SK-N-MC (cell line): ENCODE results near the gene INHBB.

Source experiments
- DNase-seq: peaks from one replicate; pipeline ENCODE4 v3.0.0-alpha.2; 2011; ENCODE audit warnings: low read depth, low spot score
- H3K27ac ChIP-seq: fragments of 200-600 bp; sonication (generic); 2 replicates; pipeline ENCODE4 v1.5.1; 2016; ENCODE audit warnings: mixed run types
- H3K36me3 ChIP-seq: fragments of 200-600 bp; sonication (generic); 2 replicates; pipeline ENCODE4 v1.6.1; 2017; ENCODE audit warnings: antibody characterized with exemption, low read length, mixed read lengths; ENCODE audit not compliant: insufficient read depth
- H3K4me3 ChIP-seq: fragments of 200-600 bp; sonication (generic); 2 replicates; pipeline ENCODE4 v1.5.1; 2016
- H3K9ac ChIP-seq: fragments of 200-600 bp; sonication (generic); 2 replicates; pipeline ENCODE4 v1.8.0; 2017; ENCODE audit warnings: mixed run types, mixed read lengths; ENCODE audit not compliant: insufficient read length
- H3K9me3 ChIP-seq: fragments of 200-600 bp; sonication (generic); 2 replicates; pipeline ENCODE4 v1.6.1; 2017; ENCODE audit warnings: low read depth, mild to moderate bottlenecking, antibody characterized with exemption, low read length, moderate library complexity, mixed read lengths
- EZH2 ChIP-seq: fragments of 200-600 bp; sonication (generic); IDR thresholded peaks from one replicate; pipeline ENCODE4 v1.6.1; 2017; ENCODE audit warnings: antibody characterized with exemption
- FOXP2 ChIP-seq: optimal IDR thresholded peaks from 2 replicates; pipeline ENCODE3; 2011; ENCODE audit warnings: mild to moderate bottlenecking, moderate library complexity; ENCODE audit not compliant: insufficient read depth; ENCODE audit errors: extremely low read length, control extremely low read depth
- POLR2AphosphoS5 ChIP-seq: IDR thresholded peaks from 2 replicates; pipeline ENCODE4 v1.6.1; 2012; ENCODE audit warnings: mild to moderate bottlenecking, low read depth, low read length, borderline replicate concordance

Gene INHBB

DNA sequence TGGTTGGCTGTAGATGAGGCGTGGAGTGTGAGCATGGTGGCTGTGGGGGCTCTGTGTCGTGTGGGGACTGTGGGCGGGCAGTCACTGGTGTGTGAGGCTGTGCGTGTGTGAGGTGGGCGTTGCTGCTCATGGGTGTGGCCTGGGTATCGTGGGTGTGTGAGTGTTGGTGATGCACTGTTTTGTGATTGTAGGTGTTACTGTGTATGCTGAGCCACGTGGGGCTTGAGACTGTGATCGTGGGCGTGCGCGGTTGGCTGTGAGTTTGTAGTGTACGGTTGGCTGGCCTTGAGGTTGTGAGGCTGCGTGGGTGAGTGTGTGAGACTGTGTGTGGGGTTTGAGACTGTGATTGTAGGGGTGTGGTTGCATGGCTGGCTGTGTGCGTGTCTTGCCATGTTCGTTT, 8.5 kb downstream of the INHBB start:
- Histone ChIP-seq H3K9ac (no peak overlapping the region), H3K27ac (no peak overlapping the region), H3K36me3 (no peaks in the 10 kb centered on the region), H3K4me3 (no peak overlapping the region), H3K9me3 (no peaks in the 10 kb centered on the region)
- no peak for DNase-seq
- no peak for TF ChIP-seq FOXP2
- no peak for TF ChIP-seq POLR2AphosphoS5
- TF ChIP-seq EZH2: no peak

DNA sequence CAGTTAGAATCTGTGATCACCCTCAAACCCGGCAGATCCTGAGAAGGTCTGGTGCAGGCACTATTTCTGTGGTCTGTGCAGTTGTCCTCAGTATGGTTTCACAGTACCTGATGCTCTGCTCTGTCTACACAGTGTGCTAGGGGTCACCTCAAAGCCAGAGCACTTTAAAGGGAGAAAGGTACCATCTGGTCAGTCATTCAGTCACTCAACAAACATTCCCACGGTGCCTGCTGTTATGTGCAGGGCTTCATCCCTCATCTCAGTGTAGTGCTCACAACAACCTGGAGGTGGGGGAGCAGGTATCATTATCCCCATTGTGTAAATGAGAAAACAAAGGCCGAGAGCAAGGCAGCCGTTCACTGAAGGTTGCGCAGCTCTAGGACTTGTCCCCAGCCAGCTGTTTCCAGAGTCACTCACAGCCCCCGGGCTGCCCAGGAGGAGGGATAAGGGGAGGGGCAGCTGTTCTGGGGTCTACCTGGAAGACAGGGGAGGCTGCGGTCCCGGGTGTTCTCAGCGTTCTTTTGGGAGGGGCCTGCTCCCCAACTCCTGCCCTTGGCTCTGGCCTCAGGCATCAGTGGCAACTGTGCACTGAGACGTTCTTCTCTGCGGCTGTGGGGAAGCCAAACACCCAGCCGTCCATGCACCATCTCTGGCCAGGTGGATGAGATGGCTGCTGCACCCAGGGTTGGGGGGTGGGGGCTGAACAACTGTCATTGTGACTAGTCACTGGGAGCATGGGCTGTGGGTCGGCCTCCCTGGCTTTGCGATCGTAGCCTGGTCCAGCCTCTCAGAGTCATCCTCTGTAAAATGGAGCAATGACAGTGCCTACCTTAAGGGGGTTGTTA, 9.2 kb downstream of the INHBB start:
- DNase-seq: no peak
- H3K27ac ChIP-seq: no peak overlapping the region

DNA sequence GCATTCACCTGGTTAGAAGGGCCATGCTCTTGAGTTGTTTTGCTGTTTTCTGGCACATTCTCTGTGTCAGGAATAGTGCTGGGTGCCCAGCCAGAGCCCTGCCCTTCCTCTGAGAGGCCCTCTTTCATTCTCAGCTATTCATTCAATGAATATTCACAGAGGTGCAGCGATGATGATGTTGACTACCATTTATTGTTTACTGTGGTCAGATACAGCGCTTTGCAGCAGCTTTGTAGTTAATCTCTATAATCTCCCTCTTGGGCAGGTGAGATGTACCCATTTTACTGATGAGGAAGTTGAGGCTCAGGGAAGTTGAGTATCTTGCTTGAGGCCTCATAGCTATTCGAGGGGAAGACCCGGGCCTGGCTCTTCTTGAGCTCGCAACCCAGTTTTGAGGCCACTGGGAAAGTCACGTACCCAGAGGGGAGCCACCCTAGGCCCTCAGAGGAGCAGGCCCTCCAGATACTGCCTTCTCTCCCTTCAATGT, 9.9 kb downstream of the INHBB start:
- TF ChIP-seq FOXP2 (no peak), POLR2AphosphoS5 (no peak), EZH2 (no peak)
- Histone ChIP-seq H3K4me3 (no peak overlapping the region), H3K9ac (no peak overlapping the region), H3K36me3 (no peaks in the 10 kb centered on the region), H3K27ac (no peak overlapping the region), H3K9me3 (no peaks in the 10 kb centered on the region)
- DNase-seq: no peak

More for the DNA sequence above, 9.2 kb downstream of the INHBB start:
- H3K36me3 ChIP-seq: no peaks in the 10 kb centered on the region
- H3K9me3 ChIP-seq: no peaks in the 10 kb centered on the region
- H3K9ac ChIP-seq: no peak overlapping the region
- no peak overlapping the region for H3K4me3 ChIP-seq
- no peak for TF ChIP-seq EZH2
- TF ChIP-seq FOXP2: no peak
- TF ChIP-seq POLR2AphosphoS5: no peak

DNA sequence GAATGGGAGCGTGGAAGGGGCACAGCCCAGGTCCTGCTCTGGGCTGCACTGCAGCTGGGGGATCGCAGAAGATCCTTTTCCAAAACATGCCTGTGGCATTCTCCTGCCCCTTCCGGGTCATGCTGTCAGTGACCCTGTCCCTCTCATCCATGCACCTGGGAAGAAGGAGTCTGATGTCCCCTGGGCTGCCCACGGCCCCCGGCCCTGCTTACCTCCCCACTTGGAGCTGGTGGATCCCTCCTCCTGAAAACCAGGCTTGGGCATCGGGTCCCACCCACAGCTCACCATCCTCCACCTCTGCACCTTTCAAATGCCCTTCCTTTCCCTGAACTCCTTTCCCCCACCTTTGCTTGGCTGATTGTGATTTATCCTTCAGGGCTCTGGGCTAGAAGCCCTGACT, 11.8 kb downstream of the INHBB start:
- no peak for DNase-seq
- H3K4me3 ChIP-seq: no peak overlapping the region
- no peak overlapping the region for H3K27ac ChIP-seq
- TF ChIP-seq EZH2 (no peak), POLR2AphosphoS5 (no peak), FOXP2 (no peak)
- H3K9me3 ChIP-seq: no peaks in the 10 kb centered on the region
- no peak overlapping the region for H3K9ac ChIP-seq
- H3K36me3 ChIP-seq: no peaks in the 10 kb centered on the region

DNA sequence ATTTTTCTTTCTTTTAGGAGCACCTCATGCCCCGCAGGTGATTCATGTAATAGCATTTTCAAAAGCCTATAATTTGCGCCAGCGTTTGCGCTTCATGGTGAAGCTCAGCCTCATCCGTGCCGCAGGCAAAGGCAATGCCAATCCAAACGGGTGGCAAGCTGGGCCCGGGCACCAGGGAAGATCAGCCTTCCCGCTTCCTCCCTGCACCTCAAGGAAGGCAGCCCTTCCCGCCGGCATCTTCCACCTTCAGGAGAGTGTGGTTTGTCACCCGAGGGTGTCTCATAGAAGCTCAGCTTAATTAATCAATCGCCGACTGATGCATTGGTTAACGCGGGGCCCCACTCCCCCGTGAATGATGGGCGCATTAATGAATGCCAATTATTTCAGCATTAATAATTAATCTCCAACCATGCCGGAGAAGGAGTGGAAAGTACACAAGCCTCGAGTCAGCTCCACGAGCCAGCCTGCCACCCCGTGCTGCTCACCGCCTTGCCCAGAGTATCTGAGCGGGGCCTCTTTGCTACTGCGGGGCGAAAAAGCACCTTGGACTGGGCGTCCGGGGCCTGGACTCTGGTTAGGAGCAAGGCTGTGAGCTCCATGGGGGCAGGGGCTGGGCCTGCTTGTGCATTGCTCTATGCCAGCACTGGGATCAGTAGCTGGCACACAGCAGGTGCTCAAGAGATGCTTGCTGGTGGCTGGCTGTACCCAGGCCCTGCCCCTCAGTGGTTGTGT, 13.0 kb downstream of the INHBB start:
- Histone ChIP-seq H3K9ac (no peak overlapping the region), H3K27ac (no peak overlapping the region), H3K36me3 (no peaks in the 10 kb centered on the region), H3K9me3 (no peaks in the 10 kb centered on the region), H3K4me3 (no peak overlapping the region)
- no peak for TF ChIP-seq POLR2AphosphoS5
- no peak for TF ChIP-seq EZH2
- no peak for TF ChIP-seq FOXP2
- DNase-seq: no peak

DNA sequence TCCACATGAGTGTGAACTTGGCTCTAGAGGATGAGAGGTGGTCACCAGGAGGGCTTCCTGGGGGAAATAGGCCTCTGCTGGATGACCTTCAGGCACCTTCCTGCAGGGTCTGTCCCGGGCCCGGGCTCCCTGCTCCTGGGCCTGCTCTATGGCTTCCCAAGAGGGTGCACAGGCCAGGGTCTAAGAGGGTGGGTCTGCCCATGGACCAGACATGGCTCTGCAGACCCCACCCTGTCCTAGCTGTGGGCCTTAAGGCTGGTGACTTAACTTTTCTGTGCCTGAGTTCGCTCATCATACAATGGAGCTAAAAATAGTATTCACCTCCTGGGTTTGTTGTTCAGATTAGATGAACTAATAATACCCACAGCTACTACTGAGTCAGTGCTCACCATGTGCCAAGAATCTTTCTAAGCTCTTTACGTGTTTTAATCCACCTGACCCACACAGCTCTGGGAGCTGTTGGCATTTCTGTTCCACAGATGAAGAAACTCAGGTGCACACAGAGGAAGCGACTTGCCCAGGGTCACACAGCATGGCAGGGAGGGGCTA, 14.4 kb downstream of the INHBB start:
- H3K9ac ChIP-seq: no peak overlapping the region
- H3K4me3 ChIP-seq: no peak overlapping the region
- no peaks in the 10 kb centered on the region for H3K36me3 ChIP-seq
- DNase-seq: no peak
- TF ChIP-seq POLR2AphosphoS5 (no peak), EZH2 (no peak), FOXP2 (no peak)
- H3K27ac ChIP-seq: no peak overlapping the region
- H3K9me3 ChIP-seq: no peaks in the 10 kb centered on the region

DNA sequence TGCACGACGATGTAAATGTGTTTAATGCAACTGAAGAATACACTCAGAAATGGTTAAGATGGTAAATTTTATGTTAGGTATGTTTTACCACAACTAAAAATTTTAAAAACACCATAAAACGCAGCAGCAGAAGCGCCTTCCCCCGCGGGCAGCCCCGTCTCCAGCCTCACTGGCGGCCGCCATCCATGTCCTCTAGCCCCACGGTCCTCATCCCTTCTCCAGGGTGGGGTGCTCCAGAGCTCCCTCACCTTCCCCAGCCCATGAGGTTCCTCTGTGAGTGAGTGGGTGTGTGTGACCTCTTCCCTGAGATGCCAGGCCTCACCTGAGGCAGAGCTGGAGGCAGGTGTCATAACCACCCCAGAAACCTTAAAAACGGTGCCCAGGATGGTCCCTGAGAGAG, 17.0 kb downstream of the INHBB start:
- TF ChIP-seq POLR2AphosphoS5 (no peak), FOXP2 (no peak), EZH2 (no peak)
- no peak overlapping the region for H3K4me3 ChIP-seq
- H3K36me3 ChIP-seq: no peaks in the 10 kb centered on the region
- H3K27ac ChIP-seq: no peak overlapping the region
- H3K9ac ChIP-seq: no peak overlapping the region
- no peaks in the 10 kb centered on the region for H3K9me3 ChIP-seq
- no peak for DNase-seq

DNA sequence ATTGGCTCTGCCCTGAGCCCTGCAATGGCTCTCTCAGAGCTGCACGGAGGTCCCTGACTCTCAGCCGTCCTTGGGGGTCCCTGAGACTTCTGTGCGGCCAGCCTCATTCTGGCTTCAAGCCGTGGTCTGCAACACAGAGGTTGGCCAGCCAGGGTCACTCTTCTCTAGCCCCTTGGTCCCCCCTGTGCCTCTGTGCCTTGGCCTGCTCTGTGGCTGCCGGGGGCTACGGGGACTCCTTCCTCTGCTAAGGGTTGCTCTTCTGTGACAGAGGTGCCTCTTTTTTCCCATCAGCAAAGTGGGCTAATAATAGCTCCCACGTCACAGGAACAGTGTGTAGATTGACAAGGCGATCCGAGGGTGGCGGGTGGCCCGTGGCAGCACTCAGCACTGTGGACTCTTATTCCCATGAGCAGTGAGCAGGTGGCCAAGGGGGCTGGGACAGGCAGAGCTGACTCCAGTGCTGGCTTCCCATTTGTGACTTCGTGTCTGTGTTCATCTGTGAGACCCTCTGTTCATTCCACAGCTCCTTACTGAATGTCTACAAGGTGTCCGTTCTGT, 19.4 kb downstream of the INHBB start:
- TF ChIP-seq POLR2AphosphoS5 (no peak), FOXP2 (no peak), EZH2 (no peak)
- no peaks in the 10 kb centered on the region for H3K9me3 ChIP-seq

DNA sequence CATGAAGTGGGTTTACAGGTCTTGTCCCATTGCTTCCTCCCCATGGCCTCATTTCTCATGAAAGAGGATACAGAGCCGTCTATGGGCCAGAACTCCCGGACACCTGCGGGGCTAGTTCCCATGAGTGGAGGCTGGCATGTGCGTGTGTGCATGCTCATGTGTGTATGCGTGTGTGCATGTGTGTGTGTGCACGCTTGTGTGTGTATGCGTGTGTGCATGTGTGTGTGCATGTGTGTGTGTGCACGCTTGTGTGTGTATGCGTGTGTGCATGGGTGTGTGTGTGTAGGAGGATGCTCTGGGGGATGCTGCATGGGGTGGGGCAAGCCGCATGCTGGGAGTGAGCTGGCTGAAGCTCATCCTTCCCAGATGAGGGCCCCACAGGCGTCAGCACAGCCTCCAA, 20.8 kb downstream of the INHBB start:
- Histone ChIP-seq H3K9ac (no peak overlapping the region), H3K4me3 (no peak overlapping the region), H3K9me3 (no peaks in the 10 kb centered on the region), H3K27ac (no peak overlapping the region), H3K36me3 (no peaks in the 10 kb centered on the region)
- no peak for TF ChIP-seq FOXP2
- TF ChIP-seq EZH2: no peak
- no peak for TF ChIP-seq POLR2AphosphoS5
- no peak for DNase-seq

More for the DNA sequence above, 19.4 kb downstream of the INHBB start:
- Histone ChIP-seq H3K4me3 (no peak overlapping the region), H3K27ac (no peak overlapping the region), H3K9ac (no peak overlapping the region), H3K36me3 (no peaks in the 10 kb centered on the region)
- DNase-seq: no peak
